IMR-90 (cell line): ENCODE measurements around the gene UBASH3B. TPM values are rescaled to one million over a fixed set of nuclear protein-coding genes. Genes with fewer than 3 reads are reported as not detected.

ENCODE experiments used
- ATAC-seq: fragments of 200-7000 bp; cut with Tn5 transposase; 2 replicates; pipeline ENCODE4 v1.9.1; 2020; ENCODE audit warnings: low read depth, mild to moderate bottlenecking, moderate library complexity
- BruUV-seq: library from RNA; stranded (reverse); fragments of 400-500 nt; replicated peaks from 2 replicates; lab custom pipeline; 2021; lab: Mats Ljungman, UMichigan
- CTCF ChIA-PET: fragments of 300-600 bp; formaldehyde crosslinking; extraction: SDS; loops from one replicate; lab custom pipeline; 2021; ENCODE audit warnings: antibody characterized with exemption; lab: Yijun Ruan, JAX
- POLR2A ChIA-PET: fragments of 300-600 bp; sonication (Branson Sonifier 250); formaldehyde crosslinking; loops from one replicate; lab custom pipeline; 2022; ENCODE audit warnings: antibody characterized with exemption; ENCODE audit not compliant: unreplicated experiment; lab: Charles Lee
- DNase-seq: peaks from one replicate; pipeline ENCODE4 v3.0.0; 2013
- H2AFZ ChIP-seq: replicated peaks from 2 replicates; pipeline ENCODE3; 2013; ENCODE audit warnings: low read length, mild to moderate bottlenecking; ENCODE audit not compliant: poor library complexity
- H2AK5ac ChIP-seq: 2 replicates; pipeline ENCODE4 v1.6.1; 2013; ENCODE audit warnings: low read depth, low read length, inconsistent platforms
- H2AK9ac ChIP-seq: replicated peaks from 2 replicates; pipeline ENCODE3; 2013; ENCODE audit warnings: mild to moderate bottlenecking, low read depth, low read length, moderate library complexity; ENCODE audit not compliant: poor library complexity
- H2BK120ac ChIP-seq: 2 replicates; pipeline ENCODE4 v1.6.1; 2013; ENCODE audit warnings: low read depth, low read length, inconsistent platforms
- H2BK15ac ChIP-seq: 3 replicates; pipeline ENCODE4 v1.6.1; 2013; ENCODE audit warnings: low read depth, low read length, inconsistent platforms
- H2BK20ac ChIP-seq: 2 replicates; pipeline ENCODE4 v1.6.1; 2013; ENCODE audit warnings: low read depth, mild to moderate bottlenecking, inconsistent platforms, low read length, moderate library complexity
- H2BK5ac ChIP-seq: 2 replicates; pipeline ENCODE4 v1.6.1; 2013; ENCODE audit warnings: mild to moderate bottlenecking, low read depth, low read length, inconsistent platforms; ENCODE audit not compliant: poor library complexity, severe bottlenecking
- H3K14ac ChIP-seq: replicated peaks from 2 replicates; pipeline ENCODE4 v1.6.1; 2013; ENCODE audit warnings: low read depth, low read length, inconsistent platforms
- H3K18ac ChIP-seq: 2 replicates; pipeline ENCODE4 v1.6.1; 2013; ENCODE audit warnings: low read depth, low read length, control low read depth
- H3K23ac ChIP-seq: 2 replicates; pipeline ENCODE4 v1.6.1; 2013; ENCODE audit warnings: low read depth, low read length, inconsistent platforms
- H3K27ac ChIP-seq: 2 replicates; pipeline ENCODE4 v1.5.1; 2013; ENCODE audit warnings: mild to moderate bottlenecking, control low read depth, low read length; ENCODE audit not compliant: insufficient read depth
- H3K27me3 ChIP-seq: 2 replicates; pipeline ENCODE4 v1.6.1; 2013; ENCODE audit warnings: low read length; ENCODE audit not compliant: control insufficient read depth, insufficient read depth
- H3K36me3 ChIP-seq: 2 replicates; pipeline ENCODE4 v1.6.1; 2013; ENCODE audit warnings: low read length, mixed read lengths; ENCODE audit not compliant: control insufficient read depth, insufficient read depth
- H3K4ac ChIP-seq: 2 replicates; pipeline ENCODE4 v1.6.1; 2013; ENCODE audit warnings: low read depth, low read length, inconsistent platforms
- H3K4me1 ChIP-seq: 2 replicates; pipeline ENCODE4 v1.6.1; 2013; ENCODE audit warnings: low read length, mixed read lengths; ENCODE audit not compliant: control insufficient read depth, insufficient read depth
- H3K4me2 ChIP-seq: 2 replicates; pipeline ENCODE4 v1.6.1; 2013; ENCODE audit warnings: low read depth, mild to moderate bottlenecking, control low read depth, low read length, moderate library complexity
- H3K4me3 ChIP-seq: 2 replicates; pipeline ENCODE4 v1.5.1; 2013; ENCODE audit warnings: low read depth, mild to moderate bottlenecking, control low read depth, low read length, moderate library complexity; ENCODE audit not compliant: insufficient read depth
- H3K56ac ChIP-seq: 2 replicates; pipeline ENCODE4 v1.6.1; 2013; ENCODE audit warnings: low read length, inconsistent platforms; ENCODE audit not compliant: insufficient read depth; ENCODE audit errors: extremely low read depth
- H3K79me1 ChIP-seq, 2 experiments: 2 replicates each; pipeline ENCODE4 v1.6.1; 2013; ENCODE audit warnings: low read length in 2 of 2, inconsistent platforms in 1 of 2, low read depth in 1 of 2
- H3K9ac ChIP-seq: 2 replicates; pipeline ENCODE4 v1.6.1; 2013; ENCODE audit warnings: low read depth, low read length, control low read depth
- H3K9me1 ChIP-seq: 2 replicates; pipeline ENCODE4 v1.6.1; 2013; ENCODE audit warnings: low read length, inconsistent platforms; ENCODE audit not compliant: insufficient read depth
- H3K9me3 ChIP-seq: 2 replicates; pipeline ENCODE4 v1.6.1; 2013; ENCODE audit warnings: low read length; ENCODE audit not compliant: control insufficient read depth, insufficient read depth
- H4K20me1 ChIP-seq: 2 replicates; pipeline ENCODE4 v1.6.1; 2013; ENCODE audit warnings: low read length, inconsistent platforms; ENCODE audit not compliant: insufficient read depth
- H4K5ac ChIP-seq: 2 replicates; pipeline ENCODE4 v1.6.1; 2013; ENCODE audit warnings: mild to moderate bottlenecking, low read depth, low read length, control low read depth
- H4K8ac ChIP-seq, 2 experiments: 2 replicates each; pipeline ENCODE4 v1.6.1; 2013; ENCODE audit warnings: low read depth in 2 of 2, low read length in 2 of 2, control low read depth in 1 of 2, inconsistent platforms in 1 of 2
- H4K91ac ChIP-seq: 2 replicates; pipeline ENCODE4 v1.6.1; 2013; ENCODE audit warnings: low read depth, low read length, inconsistent platforms; ENCODE audit not compliant: insufficient read depth
- BHLHE40 ChIP-seq: fragments of 150-350 bp; IDR thresholded peaks from 2 replicates; pipeline ENCODE4 v1.6.1; 2016; ENCODE audit warnings: mild to moderate bottlenecking, low read depth, low read length
- CEBPB ChIP-seq: IDR thresholded peaks from 2 replicates; pipeline ENCODE4 v1.6.1; 2012; ENCODE audit warnings: low read depth, low read length, improper control_type of control experiment
- CHD1 ChIP-seq: IDR thresholded peaks from 2 replicates; pipeline ENCODE4 v1.6.1; 2012; ENCODE audit warnings: low read depth, low read length, improper control_type of control experiment
- CTCF ChIP-seq: conservative IDR thresholded peaks from 2 replicates; pipeline ENCODE4 v1.5.1; 2012; ENCODE audit warnings: mild to moderate bottlenecking, low read depth, low read length, improper control_type of control experiment
- ELK1 ChIP-seq: fragments of 150-350 bp; IDR thresholded peaks from 2 replicates; pipeline ENCODE4 v1.6.1; 2016; ENCODE audit warnings: low read depth, mild to moderate bottlenecking, low read length, moderate library complexity, borderline replicate concordance
- FOS ChIP-seq: fragments of 150-350 bp; IDR thresholded peaks from 2 replicates; pipeline ENCODE4 v1.6.1; 2016; ENCODE audit warnings: low read depth, low read length
- MAFK ChIP-seq: IDR thresholded peaks from 2 replicates; pipeline ENCODE4 v1.6.1; 2012; ENCODE audit warnings: low read depth, low read length, improper control_type of control experiment
- MAZ ChIP-seq: IDR thresholded peaks from 2 replicates; pipeline ENCODE4 v1.6.1; 2012; ENCODE audit warnings: low read depth, mild to moderate bottlenecking, low read length, improper control_type of control experiment, moderate library complexity, borderline replicate concordance
- MXI1 ChIP-seq: IDR thresholded peaks from 2 replicates; pipeline ENCODE4 v1.6.1; 2012; ENCODE audit warnings: low read depth, mild to moderate bottlenecking, low read length, moderate library complexity, borderline replicate concordance
- NFE2L2 ChIP-seq: fragments of 150-350 bp; IDR thresholded peaks from 2 replicates; pipeline ENCODE4 v1.6.1; 2016; ENCODE audit warnings: low read depth, mild to moderate bottlenecking, low read length
- POLR2A ChIP-seq: IDR thresholded peaks from 2 replicates; pipeline ENCODE4 v1.6.1; 2012; ENCODE audit warnings: mild to moderate bottlenecking, low read depth, low read length
- RAD21 ChIP-seq: IDR thresholded peaks from 2 replicates; pipeline ENCODE4 v1.6.1; 2012; ENCODE audit warnings: low read length, improper control_type of control experiment
- RCOR1 ChIP-seq: IDR thresholded peaks from 2 replicates; pipeline ENCODE4 v1.6.1; 2012; ENCODE audit warnings: mild to moderate bottlenecking, low read length, improper control_type of control experiment; ENCODE audit not compliant: insufficient replicate concordance
- RFX5 ChIP-seq: IDR thresholded peaks from 2 replicates; pipeline ENCODE4 v1.8.0; 2012; ENCODE audit warnings: low read depth, mild to moderate bottlenecking, low read length, moderate library complexity
- SMC3 ChIP-seq: fragments of 150-350 bp; IDR thresholded peaks from 2 replicates; pipeline ENCODE4 v1.6.1; 2016; ENCODE audit warnings: low read depth, mild to moderate bottlenecking, antibody characterized with exemption, low read length, moderate library complexity
- WGBS, 2 experiments: methylation state at CpG; one replicate each; pipeline versions ENCODE4 v1.1.5 to v1.1.7; 2013; ENCODE audit warnings: missing lambda C conversion rate in 2 of 2; ENCODE audit not compliant: insufficient read length in 1 of 2; ENCODE audit errors: extremely low coverage in 2 of 2; 5-methylcytosine and 5-hydroxymethylcytosine counted together
- dilution Hi-C: fragments of 300-500 bp; cut with HindIII; formaldehyde crosslinking; loops from one replicate; pipeline ENCODE4 v1.14.3; 2018; ENCODE audit warnings: low sequenced_read_pairs; ENCODE audit not compliant: unreplicated experiment
- in situ Hi-C: fragments of 300-500 bp; cut with MboI; formaldehyde crosslinking; loops from 3 replicates; pipeline ENCODE4 v1.14.3; 2019; ENCODE audit warnings: low sequenced_read_pairs, inconsistent platforms, mixed read lengths
- intact Hi-C: fragments of 100-400 bp; cut with micrococcal nuclease; formaldehyde crosslinking; loops from 2 replicates; pipeline ENCODE4 v1.10.0; 2022
- polyA plus RNA-seq, 3 experiments: library from polyadenylated mRNA; depleted of rRNA; stranded (reverse); fragments of >200 nt; gene quantifications; 2 replicates each; pipeline ENCODE4 v1.2.3, GENCODE V29; 2012; ENCODE audit warnings: low replicate concordance in 1 of 3
- total RNA-seq: library from RNA; depleted of rRNA; stranded (reverse); fragments of >200 nt; gene quantifications from 2 replicates; pipeline ENCODE4 v1.2.3, GENCODE V29; 2012
- TF ChIP-seq, protein P1 (sequence below): fragments of 150-350 bp; IDR thresholded peaks from 2 replicates; pipeline ENCODE4 v1.6.1; 2017; ENCODE audit warnings: mild to moderate bottlenecking, antibody characterized with exemption, low read length, low read depth

Gene UBASH3B
- total and polyA plus RNA-seq, 2 of the 4 experiments (the other 2 are of a cell fraction): 27.2 to 48.0 TPM

- Histone ChIP-seq H3K4me2 (no peak overlapping the region), H4K8ac (no peak overlapping the region; a peak in 1 of 4 replicates), H3K4ac (no peak overlapping the region), H2BK120ac (no peak overlapping the region), H3K27ac (no peak overlapping the region), H3K9ac (no peak overlapping the region), H3K4me1 (peaks cover 22% of the 10 kb centered on the region), H2BK15ac (no peak overlapping the region), H4K20me1 (peaks cover 9% of the 10 kb centered on the region; the same call in 1 of the 2 replicates), H2BK5ac (no peak overlapping the region), H3K23ac (no peak overlapping the region; the same call in 1 of the 2 replicates), H2AK5ac (0 out of 2 replicates have a peak overlapping the region, but pooled peaks have one; percentile 20), H3K4me3 (no peak overlapping the region), H3K36me3 (no peaks in the 10 kb centered on the region), H3K18ac (no peak overlapping the region), H2BK20ac (no peak overlapping the region), H3K9me3 (no peaks in the 10 kb centered on the region), H2AFZ (no peak overlapping the region), H4K5ac (no peak overlapping the region), H3K9me1 (peaks cover 27% of the 10 kb centered on the region), H3K56ac (no peak overlapping the region), H4K91ac (no peak overlapping the region), H3K79me1 (peaks cover 24 to 79% of the 10 kb centered on the region in 2 experiments), H3K14ac (no peak overlapping the region), H2AK9ac (no peak overlapping the region), H3K27me3 (no peaks in the 10 kb centered on the region)
- BruUV-seq: no TSS peak
- intact Hi-C loops: no loop called here
- POLR2A ChIA-PET: no interaction called here
- CTCF ChIA-PET: no interaction called here
- no peak for TF ChIP-seq POLR2A
- no peak for TF ChIP-seq FOS
- no peak for TF ChIP-seq MXI1
- TF ChIP-seq, protein P1, sequence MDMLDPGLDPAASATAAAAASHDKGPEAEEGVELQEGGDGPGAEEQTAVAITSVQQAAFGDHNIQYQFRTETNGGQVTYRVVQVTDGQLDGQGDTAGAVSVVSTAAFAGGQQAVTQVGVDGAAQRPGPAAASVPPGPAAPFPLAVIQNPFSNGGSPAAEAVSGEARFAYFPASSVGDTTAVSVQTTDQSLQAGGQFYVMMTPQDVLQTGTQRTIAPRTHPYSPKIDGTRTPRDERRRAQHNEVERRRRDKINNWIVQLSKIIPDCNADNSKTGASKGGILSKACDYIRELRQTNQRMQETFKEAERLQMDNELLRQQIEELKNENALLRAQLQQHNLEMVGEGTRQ: no peak
- no peak for TF ChIP-seq MAFK
- TF ChIP-seq CTCF: no peak
- TF ChIP-seq CHD1: no peak
- no peak for TF ChIP-seq ELK1
- no peak for TF ChIP-seq BHLHE40
- no peak for TF ChIP-seq MAZ
- no peak for TF ChIP-seq RAD21
- TF ChIP-seq RFX5: no peak
- TF ChIP-seq RCOR1: no peak
- TF ChIP-seq SMC3: no peak
- no peak for TF ChIP-seq NFE2L2
- TF ChIP-seq CEBPB: no peak
- DNase-seq (no peak), ATAC-seq (no peak)
- dilution Hi-C loops: no loop called here
- 93% methylated on average over 3 of the region's 9 CpGs; no CpG with 5 or more reads in 1 of the 2 experiments for WGBS, 2 experiments
- in situ Hi-C loops: no loop called here
Observed at GRCh38 chr11:122717264-122717867, 61.8 kb downstream of the UBASH3B start.
